Measurements from ENCODE around the gene FSIP1. TPM values are rescaled to one million over a fixed set of nuclear protein-coding genes. Genes with fewer than 3 reads are reported as not detected.

The FSIP1 gene
- total and polyA plus RNA-seq, 9 of the 15 experiments (the other 6 are each of a cell fraction or from before 2014, with no cell fraction given): 0.07 to 0.51 (median 0.29) TPM

DNA sequence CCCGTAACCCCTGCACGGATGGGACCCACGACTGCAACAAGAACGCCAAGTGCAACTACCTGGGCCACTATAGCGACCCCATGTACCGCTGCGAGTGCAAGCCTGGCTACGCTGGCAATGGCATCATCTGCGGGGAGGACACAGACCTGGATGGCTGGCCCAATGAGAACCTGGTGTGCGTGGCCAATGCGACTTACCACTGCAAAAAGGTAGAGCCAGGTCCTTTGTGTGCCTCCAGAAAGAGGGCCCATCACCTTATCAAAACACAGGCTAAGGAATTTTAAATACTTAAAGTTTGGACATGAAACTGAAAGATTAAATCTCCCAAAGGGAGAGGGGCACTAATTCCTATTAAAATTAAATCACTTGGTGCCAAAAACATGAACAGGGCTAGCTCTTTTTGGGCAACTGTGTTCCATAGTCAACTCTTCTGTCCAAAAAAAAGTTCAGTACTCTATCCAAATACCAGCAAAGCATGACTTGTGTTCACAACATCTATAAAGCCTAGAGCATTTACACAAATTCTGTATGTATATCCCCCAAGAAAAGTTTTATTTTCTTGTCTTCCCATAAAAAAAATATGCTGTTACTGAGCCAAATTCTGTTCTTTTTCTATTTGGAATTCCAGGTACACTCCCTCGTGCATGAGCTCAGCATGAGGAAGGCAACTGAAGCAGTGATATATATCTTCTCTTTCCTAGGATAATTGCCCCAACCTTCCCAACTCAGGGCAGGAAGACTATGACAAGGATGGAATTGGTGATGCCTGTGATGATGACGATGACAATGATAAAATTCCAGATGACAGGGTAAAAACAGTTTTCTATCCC lies 192.6 kb downstream of the FSIP1 start:
- no peaks in the 10 kb centered on the region for H3K9me1 ChIP-seq (ENCODE audit: control insufficient read depth, insufficient read depth, low read length)
- no peak for ATAC-seq
- 0% methylated on average over 13 of the region's 13 CpGs for WGBS (ENCODE audit: insufficient coverage, low coverage, missing lambda C conversion rate)
- TF ChIP-seq MTF1 (CRISPR knock-in tag; IDR thresholded peaks at IDR 0.05; ENCODE audit: borderline replicate concordance) (no peak), ZNF41 (CRISPR knock-in tag; conservative IDR thresholded peaks at IDR 0.05) (no peak), ZNF212 (CRISPR knock-in tag; IDR thresholded peaks at IDR 0.05) (no peak), YBX1 (IDR thresholded peaks at IDR 0.05) (no peak), CSDE1 (IDR thresholded peaks at IDR 0.05) (no peak), ZNF274 (IDR thresholded peaks at IDR 0.05; ENCODE audit: borderline replicate concordance, low read depth, low read length) (no peak), ZNF134 (CRISPR knock-in tag; conservative IDR thresholded peaks at IDR 0.05) (no peak), RBM15 (IDR thresholded peaks at IDR 0.05; ENCODE audit: insufficient read depth, low read length) (no peak), CHD1 (IDR thresholded peaks at IDR 0.05; ENCODE audit: low read length) (no peak), ZNF324 (CRISPR knock-in tag; IDR thresholded peaks at IDR 0.05) (no peak), NCOA1 (IDR thresholded peaks at IDR 0.05; ENCODE audit: low read depth) (no peak), EHMT2 (IDR thresholded peaks at IDR 0.05) (no peak), PHTF2 (CRISPR knock-in tag; IDR thresholded peaks at IDR 0.05) (no peak)
- TF ChIP-seq, protein P1, sequence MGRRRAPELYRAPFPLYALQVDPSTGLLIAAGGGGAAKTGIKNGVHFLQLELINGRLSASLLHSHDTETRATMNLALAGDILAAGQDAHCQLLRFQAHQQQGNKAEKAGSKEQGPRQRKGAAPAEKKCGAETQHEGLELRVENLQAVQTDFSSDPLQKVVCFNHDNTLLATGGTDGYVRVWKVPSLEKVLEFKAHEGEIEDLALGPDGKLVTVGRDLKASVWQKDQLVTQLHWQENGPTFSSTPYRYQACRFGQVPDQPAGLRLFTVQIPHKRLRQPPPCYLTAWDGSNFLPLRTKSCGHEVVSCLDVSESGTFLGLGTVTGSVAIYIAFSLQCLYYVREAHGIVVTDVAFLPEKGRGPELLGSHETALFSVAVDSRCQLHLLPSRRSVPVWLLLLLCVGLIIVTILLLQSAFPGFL (CRISPR knock-in tag; IDR thresholded peaks at IDR 0.05): no peak
- TF ChIP-seq, protein P2, sequence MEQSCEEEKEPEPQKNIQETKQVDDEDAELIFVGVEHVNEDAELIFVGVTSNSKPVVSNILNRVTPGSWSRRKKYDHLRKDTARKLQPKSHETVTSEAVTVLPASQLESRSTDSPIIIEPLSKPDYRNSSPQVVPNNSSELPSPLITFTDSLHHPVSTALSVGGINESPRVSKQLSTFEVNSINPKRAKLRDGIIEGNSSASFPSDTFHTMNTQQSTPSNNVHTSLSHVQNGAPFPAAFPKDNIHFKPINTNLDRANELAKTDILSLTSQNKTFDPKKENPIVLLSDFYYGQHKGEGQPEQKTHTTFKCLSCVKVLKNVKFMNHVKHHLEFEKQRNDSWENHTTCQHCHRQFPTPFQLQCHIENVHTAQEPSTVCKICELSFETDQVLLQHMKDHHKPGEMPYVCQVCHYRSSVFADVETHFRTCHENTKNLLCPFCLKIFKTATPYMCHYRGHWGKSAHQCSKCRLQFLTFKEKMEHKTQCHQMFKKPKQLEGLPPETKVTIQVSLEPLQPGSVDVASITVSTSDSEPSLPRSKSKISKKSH (CRISPR knock-in tag; IDR thresholded peaks at IDR 0.05): no peak
- TF ChIP-seq, protein P3, sequence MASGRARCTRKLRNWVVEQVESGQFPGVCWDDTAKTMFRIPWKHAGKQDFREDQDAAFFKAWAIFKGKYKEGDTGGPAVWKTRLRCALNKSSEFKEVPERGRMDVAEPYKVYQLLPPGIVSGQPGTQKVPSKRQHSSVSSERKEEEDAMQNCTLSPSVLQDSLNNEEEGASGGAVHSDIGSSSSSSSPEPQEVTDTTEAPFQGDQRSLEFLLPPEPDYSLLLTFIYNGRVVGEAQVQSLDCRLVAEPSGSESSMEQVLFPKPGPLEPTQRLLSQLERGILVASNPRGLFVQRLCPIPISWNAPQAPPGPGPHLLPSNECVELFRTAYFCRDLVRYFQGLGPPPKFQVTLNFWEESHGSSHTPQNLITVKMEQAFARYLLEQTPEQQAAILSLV (tag; IDR thresholded peaks at IDR 0.05): no peak
- no peaks in the 10 kb centered on the region for H3K79me2 ChIP-seq (ENCODE audit: control insufficient read depth, insufficient read depth, low read length)
- H3K27me3 ChIP-seq (ENCODE audit: control insufficient read depth in 2 of 2, insufficient read depth in 2 of 2, low read length in 2 of 2): peaks cover 40 to 65% of the 10 kb centered on the region in 2 experiments
- H3K4me1 ChIP-seq (replicated peaks in 1 of 2; ENCODE audit: control insufficient read depth in 2 of 2, insufficient read depth in 2 of 2, low read length in 2 of 2): no peaks in the 10 kb centered on the region; a peak in 1 of 5 replicates
- H4K20me1 ChIP-seq (replicated peaks; ENCODE audit: control insufficient read depth, insufficient read depth, low read length): no peaks in the 10 kb centered on the region
- no peak overlapping the region for H3K27ac ChIP-seq (ENCODE audit: extremely low read depth, low read depth, low read length)
- no peak overlapping the region for H2AFZ ChIP-seq (ENCODE audit: low read depth, low read length)
- H3K36me3 ChIP-seq (ENCODE audit: control insufficient read depth, insufficient read depth, low read length): no peaks in the 10 kb centered on the region
- intact Hi-C loops (cut with micrococcal nuclease): loop anchor here (10.0 kb wide), 2 partner anchors 195 to 885 kb away; no protein-coding TSS in a partner anchor
- in situ Hi-C loops (cut with MboI): loop anchor here (25.0 kb wide), 1 partner anchor 778 kb away; no protein-coding TSS in a partner anchor
- no peak overlapping the region for H3K4me2 ChIP-seq (ENCODE audit: insufficient read depth, low read length)
- H3K9me3 ChIP-seq (replicated peaks; ENCODE audit: control insufficient read depth, insufficient read depth, low read depth, low read length): no peaks in the 10 kb centered on the region
- FAIRE-seq: no peak
- H3K9ac ChIP-seq (ENCODE audit: insufficient read depth in 1 of 2, low read depth in 2 of 2, low read length in 2 of 2): no peak overlapping the region
- H3K4me3 ChIP-seq: no peak overlapping the region
- DNase-seq (ENCODE audit: extremely low read depth in 1 of 4, low spot score in 3 of 4): no peak
- no TSS peak for BruUV-seq (replicated peaks)
- ChIA-PET CTCF (ENCODE audit: low intra/inter-chr PET ratio) (interaction anchor here (0.7 kb wide), 1 partner anchor 1213 kb away, joined by 3 read pairs; no protein-coding TSS in a partner anchor), POLR2A (interaction anchor here (0.6 kb wide), 2 partner anchors 215 to 397 kb away, joined by 3 read pairs; no protein-coding TSS in a partner anchor)

Data from K562 (cell line).